Stimulated activated effector memory CD8-positive, alpha-beta T cell treated with anti-CD3 and anti-CD28 coated beads, Interleukin-12 subunit alpha, Interleukin-12 subunit beta, amount 100 ng/mL, for 72 hours (primary cell): ENCODE results near the gene FGD5.

Experiments
- ATAC-seq: fragments of 150-1000 bp; cut with Tn5 transposase; 2 replicates; pipeline ENCODE4 v1.10.0; 2021
- DNase-seq, 2 donors: peaks; one replicate each; pipeline ENCODE4 v3.0.0; 2021 to 2022; ENCODE audit warnings: low spot score in 2 of 2
- H3K27ac Mint-ChIP-seq: one replicate; pipeline ENCODE4 v1.8.0; 2022; ENCODE audit warnings: mild to moderate bottlenecking, mixed read lengths
- H3K36me3 Mint-ChIP-seq: one replicate; pipeline ENCODE4 v1.8.0; 2022; ENCODE audit warnings: mild to moderate bottlenecking, mixed read lengths
- H3K4me1 Mint-ChIP-seq: one replicate; pipeline ENCODE4 v1.8.0; 2022; ENCODE audit warnings: mixed read lengths
- H3K4me3 Mint-ChIP-seq: one replicate; pipeline ENCODE4 v1.8.0; 2022; ENCODE audit warnings: mild to moderate bottlenecking, mixed read lengths
- H3K9me3 Mint-ChIP-seq: one replicate; pipeline ENCODE4 v1.8.0; 2022; ENCODE audit warnings: mixed read lengths

Gene FGD5

DNA sequence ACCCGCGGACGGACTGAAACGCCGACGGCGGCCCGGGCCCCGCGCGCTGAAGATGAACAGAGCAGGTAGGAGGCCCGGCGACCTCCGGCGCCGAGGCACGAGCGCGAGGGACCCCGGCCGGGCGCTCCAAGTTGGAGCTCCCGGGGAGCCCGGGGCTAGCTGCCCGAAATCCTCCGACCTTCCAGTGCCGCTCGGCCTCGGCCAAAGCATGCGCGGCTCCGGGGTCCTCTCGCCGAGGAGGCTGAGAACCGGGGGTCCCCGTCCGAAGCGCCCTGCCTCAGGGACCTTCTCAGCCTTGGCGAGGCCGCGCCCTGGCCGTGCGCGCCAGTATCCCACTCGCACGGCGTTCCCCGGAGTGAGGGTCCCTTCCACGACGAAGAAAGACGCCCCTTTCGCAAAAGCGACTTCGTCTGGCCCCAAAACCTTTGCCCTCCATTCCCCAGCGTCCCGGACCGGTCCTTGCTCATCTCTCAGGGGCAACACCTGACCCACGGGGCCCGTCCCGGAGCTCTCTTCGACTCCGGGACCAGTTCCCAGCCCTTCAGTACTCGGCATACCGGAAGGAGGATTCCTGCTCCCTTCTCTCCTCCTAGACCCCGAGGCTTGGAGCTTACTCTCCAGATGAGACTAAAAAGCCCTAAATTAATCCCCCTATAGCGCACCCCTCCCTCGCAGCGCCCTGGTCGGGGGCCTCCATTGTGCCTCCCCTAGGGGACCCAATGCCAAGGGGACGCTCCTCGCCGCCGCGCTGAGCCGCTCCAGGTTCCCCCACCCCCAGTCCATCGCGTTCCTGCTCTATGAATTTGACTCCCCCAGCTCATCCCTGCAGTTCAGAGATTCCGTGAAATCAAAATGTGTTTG, 7.7 kb upstream of the FGD5 start:
- H3K27ac Mint-ChIP-seq: no peak overlapping the region
- H3K4me1 Mint-ChIP-seq: peaks cover 10% of the 10 kb centered on the region
- DNase-seq (no peak), ATAC-seq (no peak)
- H3K36me3 Mint-ChIP-seq: no peaks in the 10 kb centered on the region
- no peaks in the 10 kb centered on the region for H3K9me3 Mint-ChIP-seq
- H3K4me3 Mint-ChIP-seq: no peak overlapping the region

DNA sequence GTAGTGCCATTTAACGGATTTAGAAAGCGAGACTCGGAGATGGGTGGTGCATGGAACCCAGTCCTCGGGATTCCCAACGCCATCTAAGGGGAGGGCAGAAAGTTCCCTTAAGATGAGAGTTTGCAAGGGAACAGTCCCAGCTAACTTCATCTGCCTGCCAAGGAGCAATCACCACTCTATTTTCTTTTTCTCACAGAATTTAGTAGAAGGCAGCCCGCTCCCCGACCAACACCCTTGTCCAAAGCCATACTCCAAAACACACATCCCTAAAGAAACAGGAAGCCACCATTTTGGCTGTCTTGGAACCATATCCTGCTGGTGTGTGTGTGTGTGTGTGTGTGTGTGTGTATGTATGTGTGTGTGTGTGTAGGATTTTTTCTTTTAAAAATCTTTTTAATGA, 7.1 kb upstream of the FGD5 start:
- no peak for ATAC-seq
- DNase-seq: no peak
- no peaks in the 10 kb centered on the region for H3K9me3 Mint-ChIP-seq
- H3K4me3 Mint-ChIP-seq: no peak overlapping the region
- no peaks in the 10 kb centered on the region for H3K36me3 Mint-ChIP-seq
- H3K27ac Mint-ChIP-seq: no peak overlapping the region
- peaks cover 9% of the 10 kb centered on the region for H3K4me1 Mint-ChIP-seq

DNA sequence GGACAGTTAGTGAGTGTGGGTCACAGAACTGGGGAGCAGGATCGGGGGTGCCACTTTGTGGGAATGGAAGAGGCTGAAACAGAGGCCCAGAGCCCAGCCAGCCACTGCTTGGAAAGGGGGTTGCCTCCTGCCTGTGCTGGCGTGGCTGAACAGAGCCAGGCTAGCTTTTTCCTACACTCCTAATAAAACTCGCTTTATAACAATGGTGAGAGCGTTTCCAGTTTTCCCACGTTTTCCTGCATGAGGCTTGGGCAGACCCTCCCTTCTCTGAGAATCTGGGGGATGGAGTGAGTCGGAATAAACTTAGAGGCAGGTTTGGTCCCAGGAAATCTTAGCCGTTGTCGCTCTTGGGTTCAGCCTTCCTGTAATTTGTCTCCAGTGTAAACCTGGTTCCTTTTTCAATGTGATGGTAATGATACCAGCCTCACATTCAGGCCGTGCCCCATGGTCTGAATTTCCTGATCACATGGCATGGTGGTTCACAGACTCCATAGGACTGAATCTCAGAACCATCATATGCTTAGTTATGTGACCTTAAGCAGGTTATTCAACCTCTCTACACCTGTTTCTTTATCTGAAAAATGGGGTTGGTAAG, 6.5 kb upstream of the FGD5 start:
- no peak overlapping the region for H3K4me3 Mint-ChIP-seq

DNA sequence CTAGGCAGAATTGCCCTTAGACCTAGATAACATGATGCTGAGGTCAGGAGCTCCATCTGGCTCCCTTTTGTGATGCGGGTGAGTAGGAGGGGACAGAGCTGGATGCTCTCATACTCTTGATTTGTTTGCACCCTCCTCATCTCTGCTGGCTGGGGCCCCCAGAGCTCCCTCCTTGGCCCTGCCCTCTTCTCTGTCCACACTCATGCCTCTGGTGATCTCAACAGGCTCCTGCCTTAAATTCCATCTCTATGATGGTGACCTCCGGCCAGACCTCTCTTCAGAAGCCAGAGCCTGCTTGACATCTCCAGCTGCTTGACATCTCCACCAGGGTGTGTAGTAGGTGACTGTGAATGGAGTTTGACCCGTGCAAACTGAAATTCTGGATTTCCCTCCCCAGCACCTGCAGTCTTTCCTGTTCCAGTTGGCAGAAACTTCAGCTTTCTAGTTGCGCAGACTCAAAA, 4.3 kb upstream of the FGD5 start:
- DNase-seq: no peak
- Mint-ChIP-seq H3K4me3 (no peak overlapping the region), H3K9me3 (no peaks in the 10 kb centered on the region), H3K4me1 (peaks cover 6% of the 10 kb centered on the region), H3K27ac (no peak overlapping the region), H3K36me3 (no peaks in the 10 kb centered on the region)
- no peak for ATAC-seq

More for the DNA sequence above, 6.5 kb upstream of the FGD5 start:
- Mint-ChIP-seq H3K4me1 (peaks cover 6% of the 10 kb centered on the region), H3K36me3 (no peaks in the 10 kb centered on the region), H3K27ac (no peak overlapping the region), H3K9me3 (no peaks in the 10 kb centered on the region)
- DNase-seq (no peak), ATAC-seq (no peak)

DNA sequence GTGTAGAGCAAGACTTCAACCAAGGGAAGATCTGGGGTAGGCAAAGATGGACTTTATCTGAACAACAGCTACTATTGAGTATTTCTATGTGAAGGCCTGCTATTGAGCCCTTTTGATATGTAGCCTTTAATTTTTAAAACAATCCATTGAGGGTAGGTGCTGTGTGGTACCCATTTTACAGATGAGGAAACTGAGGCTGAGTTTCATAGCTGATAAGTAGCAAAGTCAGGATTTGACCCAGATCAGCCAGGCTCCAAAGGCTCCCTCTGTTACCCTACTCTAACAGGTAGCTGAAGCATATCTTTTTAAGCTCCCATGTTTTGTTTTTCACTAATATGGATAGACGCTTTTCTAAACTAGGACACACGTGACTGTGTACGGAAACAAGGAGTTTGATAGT, 2.4 kb upstream of the FGD5 start:
- ATAC-seq (no peak), DNase-seq (no peak)
- Mint-ChIP-seq H3K4me1 (peaks cover 2% of the 10 kb centered on the region), H3K36me3 (no peaks in the 10 kb centered on the region), H3K9me3 (no peaks in the 10 kb centered on the region), H3K27ac (no peak overlapping the region), H3K4me3 (no peak overlapping the region)

DNA sequence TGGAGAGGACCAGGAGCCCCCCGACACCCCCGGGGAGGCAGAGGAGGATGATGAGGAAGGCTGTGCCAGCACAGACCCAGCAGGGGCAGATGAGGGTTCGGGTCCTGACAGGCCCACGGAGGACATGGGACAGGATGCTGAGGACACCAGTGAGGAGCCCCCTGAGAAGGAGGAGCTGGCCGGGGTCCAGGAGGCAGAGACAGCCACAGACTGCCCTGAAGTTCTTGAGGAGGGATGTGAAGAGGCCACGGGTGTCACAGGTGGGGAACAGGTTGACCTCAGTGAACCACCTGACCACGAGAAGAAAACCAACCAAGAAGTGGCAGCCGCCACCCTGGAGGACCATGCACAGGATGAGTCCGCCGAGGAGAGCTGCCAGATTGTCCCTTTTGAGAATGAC, 909 bp downstream of the FGD5 start:
- no peak overlapping the region for H3K27ac Mint-ChIP-seq
- no peak for ATAC-seq
- no peaks in the 10 kb centered on the region for H3K36me3 Mint-ChIP-seq
- no peak for DNase-seq
- no peaks in the 10 kb centered on the region for H3K4me1 Mint-ChIP-seq
- no peaks in the 10 kb centered on the region for H3K9me3 Mint-ChIP-seq
- H3K4me3 Mint-ChIP-seq: no peak overlapping the region

DNA sequence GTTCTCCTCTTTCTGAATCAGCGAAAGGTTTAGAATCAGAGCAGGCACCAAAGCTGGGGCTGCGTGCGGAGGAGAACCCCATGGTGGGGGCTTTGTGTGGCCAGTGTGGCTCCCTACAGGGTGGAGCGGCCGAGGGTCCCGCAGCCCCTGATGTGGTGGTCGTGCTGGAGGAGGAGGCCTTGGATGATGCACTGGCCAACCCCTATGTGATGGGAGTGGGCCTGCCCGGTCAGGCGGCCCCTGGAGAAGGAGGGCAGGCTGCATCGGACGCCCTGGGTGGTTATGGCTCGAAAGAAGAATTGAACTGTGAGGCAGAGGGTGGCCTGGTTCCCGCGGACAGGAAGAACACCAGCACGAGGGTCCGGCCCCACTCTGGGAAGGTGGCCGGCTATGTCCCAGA, 1.4 kb downstream of the FGD5 start:
- H3K4me1 Mint-ChIP-seq: no peaks in the 10 kb centered on the region
- H3K36me3 Mint-ChIP-seq: no peaks in the 10 kb centered on the region
- H3K4me3 Mint-ChIP-seq: no peak overlapping the region

DNA sequence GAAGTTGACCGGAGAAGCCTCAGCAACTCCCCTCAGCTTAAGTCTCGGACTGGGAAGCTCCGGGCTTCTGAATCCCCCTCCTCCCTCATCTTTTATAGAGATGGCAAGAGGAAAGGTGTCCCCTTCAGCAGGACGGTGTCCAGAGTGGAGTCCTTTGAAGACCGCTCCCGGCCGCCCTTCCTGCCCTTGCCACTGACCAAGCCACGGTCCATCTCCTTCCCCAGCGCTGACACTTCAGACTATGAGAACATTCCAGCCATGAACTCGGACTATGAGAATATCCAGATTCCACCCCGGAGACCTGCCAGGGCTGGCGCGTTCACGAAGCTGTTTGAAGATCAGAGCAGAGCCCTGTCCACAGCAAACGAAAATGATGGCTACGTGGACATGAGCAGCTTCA, 2.4 kb downstream of the FGD5 start:
- Mint-ChIP-seq H3K4me1 (no peaks in the 10 kb centered on the region), H3K4me3 (no peak overlapping the region), H3K36me3 (no peaks in the 10 kb centered on the region), H3K27ac (no peak overlapping the region), H3K9me3 (no peaks in the 10 kb centered on the region)
- ATAC-seq (no peak), DNase-seq (no peak)

More for the DNA sequence above, 1.4 kb downstream of the FGD5 start:
- ATAC-seq: no peak
- Mint-ChIP-seq H3K9me3 (no peaks in the 10 kb centered on the region), H3K27ac (no peak overlapping the region)
- no peak for DNase-seq

DNA sequence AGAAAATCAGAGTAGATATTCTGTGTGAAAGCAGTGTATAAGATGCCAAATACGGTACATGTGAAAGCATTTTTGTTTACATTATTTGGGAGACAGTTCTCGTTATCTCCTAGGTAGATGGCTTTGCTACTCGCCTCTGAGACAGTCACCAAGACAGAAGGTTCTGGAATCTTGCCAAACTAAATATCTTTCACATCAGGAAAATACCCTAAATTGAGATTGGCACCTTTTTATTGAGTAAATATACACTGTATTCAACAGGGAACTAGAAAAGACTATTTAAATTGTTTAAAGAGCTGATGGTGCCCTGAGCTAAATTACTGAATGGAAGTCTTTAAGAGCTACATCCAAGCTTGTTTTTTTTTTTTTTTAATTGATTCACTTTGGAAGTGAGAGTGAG, 3.4 kb downstream of the FGD5 start:
- Mint-ChIP-seq H3K27ac (no peak overlapping the region), H3K4me3 (no peak overlapping the region), H3K36me3 (no peaks in the 10 kb centered on the region), H3K4me1 (no peaks in the 10 kb centered on the region), H3K9me3 (no peaks in the 10 kb centered on the region)
- DNase-seq: no peak
- no peak for ATAC-seq

DNA sequence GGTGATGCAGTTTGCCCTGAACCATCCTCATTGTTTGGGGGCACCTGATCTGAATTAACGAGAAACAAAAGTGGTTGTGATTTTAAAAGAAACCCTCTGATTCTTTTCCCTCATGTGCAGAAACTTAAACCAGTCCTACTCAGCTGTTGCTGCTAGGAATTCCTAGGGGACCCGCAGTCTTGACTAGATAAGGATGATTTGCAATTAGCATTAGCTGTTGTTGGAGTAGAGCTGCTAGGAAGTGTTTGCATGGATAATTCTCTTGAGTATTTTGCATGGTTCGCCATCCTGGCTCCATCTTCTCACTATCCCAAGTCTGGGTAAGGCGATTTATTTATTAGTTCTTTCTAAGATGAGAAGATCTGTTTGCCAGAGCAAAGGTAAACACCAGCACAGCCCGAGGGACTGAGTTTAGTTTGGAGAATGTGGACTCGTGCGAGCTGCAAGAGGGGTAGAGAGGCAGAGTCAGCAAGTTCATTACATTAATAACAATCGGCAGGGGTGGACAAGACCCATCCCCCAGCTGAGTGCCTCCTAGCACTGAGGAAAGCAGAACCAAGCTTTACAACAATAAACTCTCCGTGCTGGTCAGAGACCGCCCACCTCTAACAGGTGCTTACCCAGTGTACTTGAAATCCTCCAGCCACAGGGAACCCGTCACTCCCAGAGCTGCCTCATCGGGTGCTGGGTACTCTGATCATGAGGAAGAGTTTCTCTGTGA, 4.1 kb downstream of the FGD5 start:
- Mint-ChIP-seq H3K36me3 (no peaks in the 10 kb centered on the region), H3K9me3 (no peaks in the 10 kb centered on the region), H3K4me1 (no peaks in the 10 kb centered on the region), H3K4me3 (no peak overlapping the region), H3K27ac (no peak overlapping the region)
- ATAC-seq: no peak
- DNase-seq: no peak

DNA sequence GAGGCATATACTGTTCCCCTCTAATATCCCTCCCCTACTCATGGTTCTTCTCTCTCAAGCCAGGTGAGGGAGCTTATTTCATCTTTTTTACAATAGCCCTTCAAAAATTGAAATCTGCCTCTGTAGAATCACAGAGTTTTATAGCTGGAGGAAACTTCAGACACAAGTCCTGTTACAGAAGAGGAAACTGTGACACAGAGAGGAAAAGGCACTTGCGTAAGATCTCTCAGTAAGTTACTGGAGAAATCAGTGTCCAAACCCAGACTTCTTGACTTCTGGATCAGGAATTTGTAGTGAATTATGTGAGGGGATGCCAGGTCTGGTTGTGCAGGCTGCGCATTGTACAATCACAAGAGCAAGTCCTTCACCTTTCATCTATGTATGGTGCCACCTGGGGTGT, 4.6 kb downstream of the FGD5 start:
- H3K36me3 Mint-ChIP-seq: no peaks in the 10 kb centered on the region
- ATAC-seq (no peak), DNase-seq (no peak)

DNA sequence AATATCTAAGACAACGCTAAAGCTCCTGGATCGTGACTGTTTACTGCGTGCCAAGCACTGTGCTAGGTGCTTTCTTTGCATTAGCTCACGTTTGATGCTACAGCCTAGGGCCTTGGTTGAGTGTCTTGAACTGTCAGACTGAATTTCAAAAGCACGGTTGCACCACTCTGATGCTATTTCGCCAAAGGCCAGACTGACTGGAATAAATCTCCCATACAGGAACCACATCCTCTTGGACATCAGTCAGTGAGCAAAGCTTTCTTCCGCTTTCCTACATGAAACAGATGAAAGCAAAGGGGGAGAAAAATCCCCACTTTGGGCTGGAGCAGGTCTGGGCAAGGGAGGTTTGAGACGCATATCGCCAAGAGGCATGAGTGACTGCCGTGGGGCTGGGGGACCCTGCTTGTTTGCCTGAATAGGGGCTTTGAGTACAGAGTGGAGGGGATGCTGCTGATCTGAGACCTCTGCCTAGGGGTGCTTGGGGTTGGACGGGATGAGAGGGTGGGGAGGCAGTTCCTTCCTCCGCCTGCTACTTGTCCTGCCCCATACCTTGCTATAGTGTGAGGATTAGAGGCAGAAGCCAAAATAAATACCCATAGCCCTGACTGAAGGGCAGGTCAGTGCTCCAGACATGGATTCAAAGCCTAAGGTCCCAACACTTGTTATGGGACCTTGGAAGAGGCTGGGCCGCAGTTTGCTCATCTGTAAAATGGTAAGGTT, 5.3 kb downstream of the FGD5 start:
- Mint-ChIP-seq H3K4me3 (no peak overlapping the region), H3K27ac (no peak overlapping the region), H3K9me3 (no peaks in the 10 kb centered on the region), H3K36me3 (no peaks in the 10 kb centered on the region), H3K4me1 (no peaks in the 10 kb centered on the region)
- ATAC-seq: no peak
- no peak for DNase-seq

More for the DNA sequence above, 4.6 kb downstream of the FGD5 start:
- no peak overlapping the region for H3K4me3 Mint-ChIP-seq
- H3K4me1 Mint-ChIP-seq: no peaks in the 10 kb centered on the region
- H3K27ac Mint-ChIP-seq: no peak overlapping the region
- H3K9me3 Mint-ChIP-seq: no peaks in the 10 kb centered on the region

DNA sequence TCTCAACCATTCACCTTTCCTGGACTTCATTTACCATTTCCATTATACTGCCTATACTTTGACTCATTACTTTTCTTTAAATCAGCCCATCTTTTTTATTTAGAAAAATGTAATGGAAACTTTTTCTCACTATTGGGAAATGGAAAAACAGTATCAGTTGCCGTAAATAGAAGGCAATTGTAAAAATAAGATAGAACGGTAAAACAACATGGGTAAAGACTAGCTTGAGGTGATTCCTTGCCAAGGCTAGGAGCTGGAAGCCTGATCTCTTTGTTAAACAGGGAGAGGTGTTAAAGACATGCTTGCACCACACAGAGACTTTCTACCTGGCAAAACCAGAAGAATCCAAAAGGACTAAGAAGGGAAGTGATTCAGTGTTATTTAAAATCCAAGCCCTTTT, 5.9 kb downstream of the FGD5 start:
- Mint-ChIP-seq H3K36me3 (no peaks in the 10 kb centered on the region), H3K4me3 (no peak overlapping the region), H3K9me3 (no peaks in the 10 kb centered on the region), H3K27ac (no peak overlapping the region), H3K4me1 (no peaks in the 10 kb centered on the region)
- no peak for ATAC-seq
- no peak for DNase-seq

DNA sequence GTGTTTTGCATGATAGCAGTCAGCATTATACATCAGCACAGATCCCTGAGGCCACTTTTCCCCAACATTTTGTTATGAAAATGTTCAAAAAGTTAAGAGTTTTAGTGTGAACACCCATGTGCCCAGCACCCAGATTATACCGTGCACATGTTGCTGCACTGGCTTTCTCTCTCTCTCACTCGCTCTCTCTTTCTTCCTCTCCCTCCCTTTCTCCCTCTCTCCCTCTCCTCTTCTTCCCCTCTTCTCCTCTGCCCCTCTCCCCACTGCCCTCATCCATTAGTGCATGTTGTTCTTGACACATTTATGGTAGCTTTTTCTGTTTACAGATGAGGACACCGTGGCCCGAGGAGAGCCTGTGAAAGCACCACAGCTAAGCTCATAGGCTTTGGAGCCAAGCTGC, 7.3 kb downstream of the FGD5 start:
- no peak overlapping the region for H3K4me3 Mint-ChIP-seq
- no peak for ATAC-seq
- no peak for DNase-seq
- no peak overlapping the region for H3K27ac Mint-ChIP-seq
- no peaks in the 10 kb centered on the region for H3K9me3 Mint-ChIP-seq
- no peaks in the 10 kb centered on the region for H3K4me1 Mint-ChIP-seq
- no peaks in the 10 kb centered on the region for H3K36me3 Mint-ChIP-seq

DNA sequence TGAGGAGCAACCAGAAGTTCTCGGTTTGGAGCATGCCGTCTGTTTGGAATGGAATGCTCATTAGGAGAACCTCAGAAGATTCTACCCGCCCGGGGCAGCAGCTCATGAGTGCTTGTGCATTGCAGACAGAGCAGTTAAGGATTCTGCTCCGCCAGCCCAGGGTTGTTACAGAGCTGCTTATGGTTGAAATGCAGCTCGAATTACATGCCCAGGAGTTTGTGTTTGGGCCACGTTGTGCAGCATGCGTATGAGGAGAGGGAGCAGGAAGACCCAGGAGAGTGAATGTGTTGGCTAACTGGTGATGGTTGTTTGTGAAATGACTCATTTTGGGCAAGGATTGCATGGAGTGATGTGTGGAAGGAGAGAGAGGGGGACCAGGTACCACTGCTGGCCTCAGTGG, 9.0 kb downstream of the FGD5 start:
- H3K4me1 Mint-ChIP-seq: no peaks in the 10 kb centered on the region
- no peaks in the 10 kb centered on the region for H3K9me3 Mint-ChIP-seq
- H3K27ac Mint-ChIP-seq: no peak overlapping the region
- no peaks in the 10 kb centered on the region for H3K36me3 Mint-ChIP-seq
- DNase-seq: no peak
- H3K4me3 Mint-ChIP-seq: no peak overlapping the region
- ATAC-seq: no peak
